Neural progenitor cell (in vitro differentiated cells): Measurements from ENCODE around the gene KLHL6. TPM values are rescaled to one million over a fixed set of nuclear protein-coding genes. Genes with fewer than 3 reads are reported as not detected.

ENCODE experiments used
- DNase-seq: peaks from one replicate; pipeline ENCODE4 v3.0.0-alpha.2; 2016; ENCODE audit warnings: low spot score
- H2AFZ ChIP-seq: fragments of 200-600 bp; sonication (generic); replicated peaks from 2 replicates; pipeline ENCODE4 v1.6.1; 2016; ENCODE audit warnings: antibody characterized with exemption
- H3F3A ChIP-seq: fragments of 200-600 bp; sonication (generic); 2 replicates; pipeline ENCODE4 v1.6.1; 2016; ENCODE audit warnings: antibody characterized with exemption, low read depth
- H3K27ac ChIP-seq: fragments of 200-600 bp; sonication (generic); 2 replicates; pipeline ENCODE4 v1.5.1; 2016; ENCODE audit warnings: mild to moderate bottlenecking
- H3K27me3 ChIP-seq: fragments of 200-600 bp; sonication (generic); 2 replicates; pipeline ENCODE4 v1.6.1; 2016; ENCODE audit warnings: mild to moderate bottlenecking, moderate library complexity
- H3K36me3 ChIP-seq: fragments of 200-600 bp; sonication (generic); 2 replicates; pipeline ENCODE4 v1.5.1; 2016
- H3K4me1 ChIP-seq: fragments of 200-600 bp; sonication (generic); 2 replicates; pipeline ENCODE4 v1.6.1; 2016; ENCODE audit warnings: mixed run types
- H3K4me2 ChIP-seq: fragments of 200-600 bp; sonication (generic); 2 replicates; pipeline ENCODE4 v1.6.1; 2016
- H3K4me3 ChIP-seq: fragments of 200-600 bp; sonication (generic); 2 replicates; pipeline ENCODE4 v1.5.1; 2016
- H3K79me2 ChIP-seq: fragments of 200-600 bp; sonication (generic); 2 replicates; pipeline ENCODE4 v1.6.1; 2016; ENCODE audit warnings: low read depth
- H3K9ac ChIP-seq: fragments of 200-600 bp; sonication (generic); 2 replicates; pipeline ENCODE4 v1.6.1; 2016
- H3K9me3 ChIP-seq: fragments of 200-600 bp; sonication (generic); 2 replicates; pipeline ENCODE4 v1.5.1; 2016; ENCODE audit warnings: low read depth
- H4K20me1 ChIP-seq: fragments of 200-600 bp; sonication (generic); 2 replicates; pipeline ENCODE4 v1.6.1; 2016; ENCODE audit warnings: low read depth
- H3K27ac Mint-ChIP-seq: 3 replicates; pipeline ENCODE4 v1.8.0; 2021; ENCODE audit warnings: mixed read lengths
- H3K27me3 Mint-ChIP-seq: 2 replicates; pipeline ENCODE4 v1.8.0; 2022; ENCODE audit warnings: low read depth, mild to moderate bottlenecking, inconsistent platforms, moderate library complexity, mixed read lengths; ENCODE audit not compliant: insufficient read depth
- H3K36me3 Mint-ChIP-seq: 3 replicates; pipeline ENCODE4 v1.8.0; 2021; ENCODE audit warnings: mixed read lengths
- H3K4me1 Mint-ChIP-seq: 3 replicates; pipeline ENCODE4 v1.8.0; 2021; ENCODE audit warnings: mixed read lengths
- H3K4me3 Mint-ChIP-seq: 3 replicates; pipeline ENCODE4 v1.8.0; 2021; ENCODE audit warnings: mild to moderate bottlenecking, moderate library complexity, mixed read lengths
- H3K9me3 Mint-ChIP-seq: 3 replicates; pipeline ENCODE4 v1.8.0; 2020; ENCODE audit warnings: mixed read lengths
- EZH2 ChIP-seq: fragments of 200-600 bp; sonication (generic); IDR thresholded peaks from 2 replicates; pipeline ENCODE4 v1.6.1; 2017; ENCODE audit warnings: antibody characterized with exemption, mild to moderate bottlenecking, moderate library complexity
- EZH2phosphoT487 ChIP-seq: fragments of 200-600 bp; sonication (generic); IDR thresholded peaks from 2 replicates; pipeline ENCODE4 v1.6.1; 2017; ENCODE audit warnings: antibody characterized with exemption
- small RNA-seq: library from RNA; depleted of rRNA; stranded (forward); fragments of <200 nt; gene quantifications from one replicate; pipeline ENCODE3, GENCODE V24; 2015
- total RNA-seq: library from RNA; depleted of rRNA; stranded (reverse); fragments of >200 nt; gene quantifications from 2 replicates; pipeline ENCODE4 v1.2.3, GENCODE V29; 2015; ENCODE audit warnings: low replicate concordance
- TF ChIP-seq, protein P1 (sequence below): fragments of 200-600 bp; sonication (generic); IDR thresholded peaks from 2 replicates; pipeline ENCODE4 v1.5.1; 2017; ENCODE audit warnings: antibody characterized with exemption, mild to moderate bottlenecking

Gene KLHL6
- total RNA-seq, 1 donor from 2014 or later, result 0.09 TPM

DNA sequence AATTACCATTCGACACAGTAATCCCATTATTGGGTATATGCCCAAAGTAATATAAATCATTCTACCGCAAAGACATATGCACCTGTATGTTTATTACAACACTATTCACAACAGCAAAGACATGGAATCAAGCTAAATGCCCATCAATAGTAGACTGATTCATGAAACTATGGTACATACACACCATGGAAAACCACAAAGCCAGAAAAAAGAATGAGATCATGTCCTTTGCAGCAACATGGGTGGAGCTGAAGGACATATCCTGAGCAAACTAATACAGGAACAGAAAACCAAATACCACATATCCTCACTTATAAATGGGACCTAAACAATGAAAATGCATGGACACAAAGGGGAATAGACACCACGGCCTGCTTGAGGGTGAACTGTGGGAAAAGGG is 116.0 kb downstream of the KLHL6 start:
- no peaks in the 10 kb centered on the region for H3K9me3 ChIP-seq
- H3K9ac ChIP-seq, result no peak overlapping the region
- H3K4me3 ChIP-seq, result no peak overlapping the region
- Mint-ChIP-seq H3K4me1 (peaks cover 22% of the 10 kb centered on the region), H3K9me3 (peaks cover 15% of the 10 kb centered on the region), H3K36me3 (no peaks in the 10 kb centered on the region), H3K27me3 (no peaks in the 10 kb centered on the region), H3K27ac (no peak overlapping the region), H3K4me3 (no peak overlapping the region)
- H3K27ac ChIP-seq, result no peak overlapping the region
- peaks cover 30% of the 10 kb centered on the region for H3K4me1 ChIP-seq
- no peaks in the 10 kb centered on the region for H4K20me1 ChIP-seq
- no peaks in the 10 kb centered on the region for H3K27me3 ChIP-seq
- peaks cover 26% of the 10 kb centered on the region for H3F3A ChIP-seq
- no peak overlapping the region for H3K4me2 ChIP-seq
- no peak overlapping the region for H2AFZ ChIP-seq
- TF ChIP-seq EZH2 (no peak), EZH2phosphoT487 (no peak)
- TF ChIP-seq, protein P1, sequence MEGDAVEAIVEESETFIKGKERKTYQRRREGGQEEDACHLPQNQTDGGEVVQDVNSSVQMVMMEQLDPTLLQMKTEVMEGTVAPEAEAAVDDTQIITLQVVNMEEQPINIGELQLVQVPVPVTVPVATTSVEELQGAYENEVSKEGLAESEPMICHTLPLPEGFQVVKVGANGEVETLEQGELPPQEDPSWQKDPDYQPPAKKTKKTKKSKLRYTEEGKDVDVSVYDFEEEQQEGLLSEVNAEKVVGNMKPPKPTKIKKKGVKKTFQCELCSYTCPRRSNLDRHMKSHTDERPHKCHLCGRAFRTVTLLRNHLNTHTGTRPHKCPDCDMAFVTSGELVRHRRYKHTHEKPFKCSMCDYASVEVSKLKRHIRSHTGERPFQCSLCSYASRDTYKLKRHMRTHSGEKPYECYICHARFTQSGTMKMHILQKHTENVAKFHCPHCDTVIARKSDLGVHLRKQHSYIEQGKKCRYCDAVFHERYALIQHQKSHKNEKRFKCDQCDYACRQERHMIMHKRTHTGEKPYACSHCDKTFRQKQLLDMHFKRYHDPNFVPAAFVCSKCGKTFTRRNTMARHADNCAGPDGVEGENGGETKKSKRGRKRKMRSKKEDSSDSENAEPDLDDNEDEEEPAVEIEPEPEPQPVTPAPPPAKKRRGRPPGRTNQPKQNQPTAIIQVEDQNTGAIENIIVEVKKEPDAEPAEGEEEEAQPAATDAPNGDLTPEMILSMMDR, result no peak
- H3K79me2 ChIP-seq, result no peaks in the 10 kb centered on the region
- no peak for DNase-seq
- H3K36me3 ChIP-seq, result no peaks in the 10 kb centered on the region

DNA sequence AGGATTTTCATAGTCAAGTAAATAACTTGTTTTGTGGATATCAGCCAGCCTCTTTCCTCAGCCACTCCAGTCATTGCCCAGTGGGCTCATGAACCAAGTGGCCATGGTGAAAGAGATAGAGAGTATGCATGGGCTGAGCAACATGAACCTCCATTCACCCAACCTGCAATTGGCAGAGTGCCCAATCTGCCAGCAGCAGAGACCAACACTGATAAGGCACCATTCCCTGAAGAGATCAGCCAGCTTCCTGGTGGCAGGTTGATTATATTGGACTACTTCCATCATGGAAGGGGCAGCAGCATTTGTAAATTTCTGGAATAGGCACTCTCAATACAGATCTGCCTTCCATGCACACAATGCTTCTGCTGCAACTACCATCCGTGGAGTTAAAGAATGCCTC is 116.8 kb downstream of the KLHL6 start:
- peaks cover 27% of the 10 kb centered on the region for H3K4me1 Mint-ChIP-seq
- no peak overlapping the region for H3K4me2 ChIP-seq
- no peaks in the 10 kb centered on the region for H3K9me3 ChIP-seq
- H3K79me2 ChIP-seq, result no peaks in the 10 kb centered on the region
- no peak overlapping the region for H3K27ac ChIP-seq
- TF ChIP-seq EZH2phosphoT487 (no peak), EZH2 (no peak)
- TF ChIP-seq, protein P1, result no peak
- H3K27me3 Mint-ChIP-seq, result peaks cover under 1% of the 10 kb centered on the region
- peaks cover 32% of the 10 kb centered on the region for H3F3A ChIP-seq
- no peaks in the 10 kb centered on the region for H3K27me3 ChIP-seq
- H3K36me3 Mint-ChIP-seq, result no peaks in the 10 kb centered on the region
- peaks cover 11% of the 10 kb centered on the region for H3K9me3 Mint-ChIP-seq
- no peaks in the 10 kb centered on the region for H3K36me3 ChIP-seq
- no peak overlapping the region for H3K27ac Mint-ChIP-seq
- H3K4me3 Mint-ChIP-seq, result no peak overlapping the region
- no peak overlapping the region for H2AFZ ChIP-seq
- H3K4me1 ChIP-seq, result peaks cover 36% of the 10 kb centered on the region
- no peaks in the 10 kb centered on the region for H4K20me1 ChIP-seq
- no peak overlapping the region for H3K9ac ChIP-seq
- DNase-seq, result no peak
- no peak overlapping the region for H3K4me3 ChIP-seq

DNA sequence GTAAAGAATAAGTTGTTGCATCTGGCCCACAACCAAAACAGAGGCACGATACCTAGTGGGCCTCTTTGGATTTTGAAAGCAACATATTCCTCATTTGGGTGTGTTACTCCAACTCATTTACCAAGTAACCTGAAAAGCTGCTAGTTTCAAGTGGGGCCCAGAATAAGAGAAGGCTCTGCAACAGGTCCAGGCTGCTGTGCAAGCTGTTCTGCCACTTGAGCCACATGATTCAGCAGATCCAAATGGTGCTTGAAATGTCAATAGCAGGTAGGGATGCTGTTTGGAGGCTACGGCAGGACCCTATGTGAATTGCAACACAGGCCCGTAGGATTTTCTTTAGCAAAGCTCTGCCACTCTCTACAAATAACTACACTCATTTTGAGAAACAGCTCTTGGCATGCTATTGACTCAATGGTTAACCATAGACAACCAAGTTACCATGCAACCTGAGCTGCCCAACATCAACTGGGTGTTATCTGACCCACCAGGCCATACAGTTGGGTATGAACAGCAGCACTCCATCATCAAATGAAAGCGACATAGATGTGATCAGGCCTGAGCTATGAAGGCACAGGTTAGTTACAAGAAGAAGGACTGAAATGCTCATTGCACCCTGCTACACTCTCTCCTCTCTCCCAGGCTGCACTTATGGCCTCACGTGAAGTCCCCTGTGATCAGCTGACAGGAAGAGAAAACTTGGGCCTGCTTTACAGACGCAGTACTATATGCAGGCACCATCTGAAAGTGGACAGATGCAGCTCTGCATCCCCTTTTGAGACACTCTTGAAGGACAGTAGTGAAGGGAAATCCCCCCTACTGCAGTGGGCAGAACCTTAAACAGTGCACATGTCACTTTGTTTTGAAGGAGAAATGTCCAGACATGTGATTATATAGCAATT is 117.6 kb downstream of the KLHL6 start:
- TF ChIP-seq, protein P1, result no peak
- TF ChIP-seq EZH2phosphoT487 (no peak), EZH2 (no peak)
- Histone ChIP-seq H3K4me3 (no peak overlapping the region), H3K36me3 (no peaks in the 10 kb centered on the region), H4K20me1 (no peaks in the 10 kb centered on the region), H2AFZ (no peak overlapping the region), H3K27ac (no peak overlapping the region), H3F3A (peaks cover 37% of the 10 kb centered on the region), H3K79me2 (no peaks in the 10 kb centered on the region), H3K9me3 (no peaks in the 10 kb centered on the region), H3K9ac (no peak overlapping the region), H3K4me1 (peaks cover 38% of the 10 kb centered on the region), H3K27me3 (no peaks in the 10 kb centered on the region), H3K4me2 (no peak overlapping the region)
- Mint-ChIP-seq H3K27ac (peak overlapping the region; percentile 42), H3K36me3 (no peaks in the 10 kb centered on the region), H3K9me3 (peaks cover 2% of the 10 kb centered on the region), H3K4me3 (no peak overlapping the region), H3K27me3 (peaks cover 2% of the 10 kb centered on the region), H3K4me1 (peaks cover 27% of the 10 kb centered on the region)
- DNase-seq, result no peak

Small RNA genes within 50 kb of the gene (small RNA-seq; reads per million reads assigned to genes)
- gene RF00092, result not detected
- not detected for gene RF00394
- not detected for gene RF01241
- 5.9 reads per million, percentile 94 among the genes with 10 or more reads in this experiment for gene SNORA63D

Other genes with a start within 250 kb of the KLHL6 start
- gene MCF2L2, start 127.1 kb downstream of the KLHL6 start, total RNA-seq, result 10.4 and 11.1 TPM in 2 replicates
- 75.9 and 97.2 TPM in 2 replicates for gene KLHL24, start 79.9 kb upstream of the KLHL6 start, total RNA-seq
- 72.1 and 75.3 TPM in 2 replicates for gene YEATS2, start 142.1 kb upstream of the KLHL6 start, total RNA-seq